GM12892 (cell line): ENCODE measurements around the gene GPX4.
A peak's percentile ranks its signal among the peaks of the same experiment; 100 is the strongest.

ENCODE experiments used
- DNase-seq: peaks from one replicate; pipeline ENCODE4 v3.0.0; 2011; ENCODE audit not compliant: insufficient read length
- FAIRE-seq: peaks from 2 replicates; lab custom pipeline; 2011; peaks lifted over from hg19 to GRCh38; lab: Jason Lieb, UNC
- POLR2A ChIP-seq: IDR thresholded peaks from 2 replicates; pipeline ENCODE4 v1.6.1; 2011; ENCODE audit warnings: low read depth, low read length, control low read depth
- POLR2AphosphoS5 ChIP-seq: IDR thresholded peaks from 2 replicates; pipeline ENCODE4 v1.6.1; 2011; ENCODE audit warnings: low read depth, low read length, control low read depth
- TAF1 ChIP-seq: IDR thresholded peaks from 2 replicates; pipeline ENCODE4 v1.6.1; 2011; ENCODE audit warnings: low read depth, mild to moderate bottlenecking, control low read depth, low read length, borderline replicate concordance

The GPX4 gene

DNA sequence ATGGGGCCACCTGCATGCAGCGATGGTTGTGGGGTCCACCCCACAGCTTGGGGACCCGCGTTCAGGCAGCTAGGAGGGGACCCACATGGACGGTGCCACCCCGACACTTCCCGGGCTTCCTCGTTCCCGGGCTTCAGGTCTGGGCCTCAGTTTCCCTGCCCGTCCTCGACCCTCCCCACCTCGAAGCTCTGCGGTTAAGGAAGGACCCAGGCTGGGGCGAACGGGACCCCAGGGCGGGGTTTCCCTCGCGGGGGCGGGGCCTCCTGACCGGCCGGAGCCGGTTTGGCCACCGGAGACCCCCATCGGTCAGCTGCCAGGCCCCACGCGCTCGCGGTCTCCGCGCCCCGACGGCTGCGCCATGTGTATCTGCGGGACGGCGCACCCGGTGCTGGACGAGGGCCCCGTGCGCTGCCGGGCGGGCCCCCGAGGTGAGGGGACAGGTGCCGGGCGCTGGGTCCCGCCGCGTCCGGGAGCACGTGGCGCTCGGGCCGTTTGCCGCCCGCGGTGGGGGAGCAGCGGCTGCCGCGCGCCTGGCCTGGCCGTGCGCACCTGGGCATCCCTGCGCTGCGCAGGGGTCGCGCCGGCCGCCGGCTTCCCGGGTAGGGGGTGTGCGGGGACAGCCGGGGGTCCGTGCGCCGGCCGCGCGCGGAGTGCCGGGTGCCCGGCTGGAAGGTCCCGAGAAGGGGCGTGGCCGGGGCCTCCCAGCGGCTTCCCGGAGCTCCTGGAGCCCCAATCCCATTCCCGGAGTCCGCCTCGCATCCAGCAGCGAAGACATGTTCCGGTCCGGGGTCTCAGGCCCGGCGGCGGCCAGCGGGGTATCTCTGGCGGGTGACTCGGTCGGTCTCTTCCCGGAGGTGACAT is 32.6 kb upstream of the GPX4 start:
- DNase-seq, result no peak
- FAIRE-seq, result no peak
- TF ChIP-seq POLR2A, result no peak
- TF ChIP-seq TAF1, result no peak
- no peak for TF ChIP-seq POLR2AphosphoS5

DNA sequence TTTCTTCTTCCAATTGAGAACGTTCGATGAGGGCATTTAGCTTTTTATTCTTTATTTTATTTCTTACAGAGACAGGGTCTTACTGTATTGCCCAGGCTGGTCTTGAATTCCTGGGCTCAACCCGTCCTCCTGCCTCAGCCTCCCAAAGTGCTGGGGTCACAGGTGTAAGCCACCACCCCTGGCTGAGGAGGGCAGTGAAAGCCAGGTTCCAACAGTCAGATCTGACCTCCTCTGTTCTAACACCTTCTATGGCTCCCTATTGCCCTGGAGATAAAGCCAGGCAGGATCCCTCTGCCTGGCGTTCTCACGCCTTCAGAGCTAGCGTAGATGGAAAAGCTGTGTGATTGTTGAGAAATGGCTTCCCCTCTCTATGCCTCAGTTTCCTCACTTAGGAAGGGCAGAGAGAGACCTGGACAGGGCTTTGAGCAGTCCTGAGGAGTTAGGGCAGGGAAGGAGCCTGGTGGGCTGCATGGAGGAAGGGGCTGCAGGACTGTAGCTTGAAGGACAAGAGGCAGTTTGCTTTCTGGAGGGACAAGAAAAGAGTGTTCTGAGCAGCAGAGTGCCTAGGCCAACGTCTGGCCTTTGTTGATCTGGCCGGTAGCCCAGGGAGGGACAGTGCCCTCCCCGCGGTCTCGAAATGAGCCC is 31.3 kb upstream of the GPX4 start:
- DNase-seq (no peak), FAIRE-seq (no peak)
- TF ChIP-seq POLR2A (no peak), POLR2AphosphoS5 (no peak), TAF1 (no peak)

DNA sequence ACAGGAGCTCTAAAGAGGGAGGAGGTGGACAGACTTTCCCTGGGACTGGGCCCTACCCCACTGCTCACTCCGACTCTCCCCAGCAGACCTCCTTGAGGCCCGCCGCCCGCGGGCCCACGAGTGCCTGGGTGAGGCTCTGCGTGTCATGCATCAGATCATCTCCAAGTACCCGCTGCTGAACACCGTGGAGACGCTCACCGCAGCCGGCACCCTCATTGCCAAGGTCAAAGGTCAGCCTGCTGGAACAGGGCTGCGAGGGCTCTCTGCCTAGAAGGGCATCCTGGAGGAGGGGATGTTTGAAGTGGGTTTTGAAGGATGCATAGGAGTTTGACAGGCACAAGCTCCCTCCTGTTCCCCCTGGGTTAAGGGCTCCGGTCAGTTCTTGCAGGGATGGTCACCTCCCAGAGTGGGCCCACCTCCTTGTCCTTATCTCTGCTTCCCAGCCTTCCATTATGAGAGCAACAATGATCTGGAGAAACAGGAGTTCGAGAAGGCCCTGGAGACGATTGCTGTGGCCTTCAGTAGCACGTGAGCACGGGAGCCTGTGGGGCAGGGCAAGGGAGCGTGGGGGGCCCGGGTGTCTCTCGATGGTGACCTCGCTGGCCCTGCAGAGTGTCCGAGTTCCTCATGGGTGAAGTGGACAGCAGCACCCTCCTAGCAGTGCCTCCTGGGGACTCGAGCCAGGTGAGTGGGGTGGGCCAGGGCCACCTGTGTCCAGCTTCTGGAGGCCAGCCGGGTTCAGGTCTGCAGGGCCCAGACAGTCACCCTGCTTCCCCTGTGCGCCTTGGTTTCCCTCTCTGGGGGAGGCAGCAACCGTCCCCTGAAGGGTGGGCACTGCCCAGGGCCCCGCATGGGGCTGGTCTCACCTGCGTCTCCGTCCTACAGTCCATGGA is 30.5 kb upstream of the GPX4 start:
- TF ChIP-seq POLR2A (no peak), TAF1 (no peak), POLR2AphosphoS5 (no peak)
- no peak for FAIRE-seq
- DNase-seq, result no peak

GRCh38 chr19:1073956-1074517 is 29.8 kb upstream of the GPX4 start:
- no peak for DNase-seq
- no peak for TF ChIP-seq POLR2AphosphoS5
- no peak for TF ChIP-seq POLR2A
- TF ChIP-seq TAF1, result no peak
- FAIRE-seq, result no peak

DNA sequence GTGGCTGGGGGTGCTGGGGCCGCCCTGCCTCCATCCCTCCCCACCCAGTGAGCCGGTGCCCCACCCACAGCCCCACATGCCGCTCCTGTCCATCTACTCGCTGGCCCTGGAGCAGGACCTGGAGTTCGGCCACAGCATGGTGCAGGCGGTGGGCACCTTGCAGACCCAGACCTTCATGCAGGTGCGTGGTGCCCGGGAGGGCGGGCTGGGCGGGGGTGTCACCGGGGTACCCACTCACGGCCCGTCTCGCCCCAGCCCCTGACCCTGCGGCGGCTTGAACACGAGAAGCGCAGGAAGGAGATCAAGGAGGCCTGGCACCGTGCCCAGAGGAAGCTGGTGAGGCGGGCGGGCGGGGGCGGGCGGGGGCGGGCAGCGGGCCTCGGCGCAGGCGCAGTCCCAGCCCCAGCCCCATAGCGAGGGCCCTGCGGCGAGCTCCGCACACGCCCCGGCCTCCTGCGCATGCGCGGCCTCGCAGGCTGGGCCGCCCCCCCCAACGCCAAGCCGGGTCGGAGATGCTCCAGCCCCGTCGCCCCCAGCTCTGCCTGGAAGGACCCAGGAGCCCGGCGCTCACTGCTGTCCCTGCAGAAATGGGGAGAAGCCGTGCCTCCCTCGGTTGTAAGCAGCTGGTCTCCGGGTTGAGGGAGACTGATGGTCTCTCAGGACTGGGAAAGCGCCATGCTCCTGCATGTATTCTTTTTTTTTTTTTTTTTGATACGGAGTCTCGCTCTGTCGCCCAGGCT is 29.1 kb upstream of the GPX4 start:
- no peak for TF ChIP-seq TAF1
- no peak for TF ChIP-seq POLR2AphosphoS5
- no peak for TF ChIP-seq POLR2A
- FAIRE-seq, result peak; percentile 84
- DNase-seq, result peak; percentile 98

DNA sequence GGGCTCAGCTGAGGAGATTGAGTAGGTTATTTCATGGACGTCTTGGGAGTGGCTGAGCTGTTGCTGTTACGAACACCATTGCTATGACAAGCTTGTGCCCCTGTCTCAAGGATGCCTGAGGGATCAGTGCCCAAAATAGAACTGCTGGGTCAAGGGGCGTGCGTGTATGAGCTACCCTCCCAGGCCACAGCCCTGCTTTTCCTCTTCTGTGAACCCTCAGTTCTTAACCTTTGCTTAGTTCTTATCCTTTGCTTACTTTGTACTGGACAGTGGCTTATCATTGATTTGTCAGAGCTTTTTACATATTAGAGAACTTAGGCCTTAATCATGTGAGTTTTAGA is 27.8 kb upstream of the GPX4 start:
- no peak for FAIRE-seq
- TF ChIP-seq POLR2A, result no peak
- TF ChIP-seq POLR2AphosphoS5, result no peak
- no peak for TF ChIP-seq TAF1
- no peak for DNase-seq

DNA sequence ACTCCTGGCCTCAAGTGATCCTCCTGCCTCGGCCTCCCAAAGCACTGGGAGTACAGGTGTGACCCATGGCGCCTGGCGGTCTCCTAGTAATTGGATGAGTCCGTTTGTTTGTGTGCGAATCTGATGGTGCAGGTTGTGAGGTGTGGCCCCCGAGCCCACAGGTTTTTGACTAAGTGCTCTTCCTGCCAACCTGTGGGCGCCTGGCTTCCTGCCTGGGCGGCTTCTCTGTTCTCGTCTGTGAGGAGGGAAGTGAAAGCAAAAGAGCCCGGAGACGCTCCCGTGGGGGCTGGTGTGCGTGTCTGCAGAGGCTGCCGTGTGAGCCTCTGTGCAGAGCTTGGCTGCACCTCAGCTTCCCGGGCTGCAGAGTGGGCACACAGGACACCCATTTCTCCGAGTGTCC is 26.8 kb upstream of the GPX4 start:
- TF ChIP-seq POLR2A (no peak; the same call in 1 of the 2 replicates), POLR2AphosphoS5 (no peak)
- DNase-seq (peak; percentile 96), FAIRE-seq (peak; percentile 94)

- no peak for DNase-seq
- no peak for TF ChIP-seq TAF1
- no peak for TF ChIP-seq POLR2AphosphoS5
- no peak for TF ChIP-seq POLR2A
- FAIRE-seq, result no peak
These were observed 24.2 kb upstream of the GPX4 start for GRCh38 chr19:1079566-1080111.

- no peak for FAIRE-seq
- DNase-seq, result no peak
- no peak for TF ChIP-seq POLR2AphosphoS5
- no peak for TF ChIP-seq TAF1
- no peak for TF ChIP-seq POLR2A
These were observed 23.2 kb upstream of the GPX4 start for GRCh38 chr19:1080360-1081161.
